ENCODE results near the gene MRO. TPM values are rescaled to one million over a fixed set of nuclear protein-coding genes. Genes with fewer than 3 reads are reported as not detected.

Gene MRO
- 1 to 10 TPM in 1 of 2 donors, under 1 TPM in 1; 1.00 to 3.8 TPM for total RNA-seq

GRCh38 chr18:50819728-50820378, at the start of gene MRO:
TSS of gene MRO (minus strand) at chr18:50820016. CDS start at chr18:50809400, 10,616 bp downstream.

Other genes starting within 250 kb of the MRO start
- gene ME2, start 59.1 kb upstream of the MRO start, total RNA-seq: 100 to 1,000 TPM in 1 of 2 donors, 10 to 100 TPM in 1; 82.2 to 126 TPM
- gene ELAC1, start 148.0 kb upstream of the MRO start, total RNA-seq: 1 to 10 TPM; 5.0 to 5.2 TPM
- 10 to 100 TPM; 67.9 to 92.2 TPM for gene SMAD4, start 210.2 kb upstream of the MRO start, total RNA-seq